Naive thymus-derived CD4-positive, alpha-beta T cell (primary cell): Measurements from ENCODE around the gene UGP2. TPM values are rescaled to one million over a fixed set of nuclear protein-coding genes. Genes with fewer than 3 reads are reported as not detected.

ENCODE experiments used
- ATAC-seq: fragments of 150-1000 bp; cut with Tn5 transposase; 2 replicates; pipeline ENCODE4 v1.10.0; 2021; ENCODE audit warnings: mild to moderate bottlenecking, moderate library complexity
- CTCF ChIA-PET: fragments of 350-600 bp; sonication (Branson Sonifier 250); formaldehyde crosslinking; loops from one replicate; lab custom pipeline; 2021; ENCODE audit warnings: antibody characterized with exemption; lab: Charles Lee
- POLR2A ChIA-PET: fragments of 350-600 bp; sonication (Branson Sonifier 250); formaldehyde crosslinking; loops from one replicate; lab custom pipeline; 2021; ENCODE audit warnings: antibody characterized with exemption, inconsistent platforms; lab: Charles Lee
- DNase-seq, 9 donors: peaks; one replicate each; pipeline versions ENCODE4 v3.0.0 to v3.0.0-alpha.2; 2020 to 2022; ENCODE audit warnings: mixed read lengths in 1 of 9
- H3K27ac ChIP-seq: one replicate; pipeline ENCODE4 v1.7.0; 2013; ENCODE audit warnings: mild to moderate bottlenecking, low read depth, low read length, moderate library complexity
- H3K27me3 ChIP-seq, 2 donors: one replicate each; pipeline ENCODE4 v1.7.0; 2013; ENCODE audit warnings: low read length in 2 of 2, mild to moderate bottlenecking in 2 of 2, moderate library complexity in 2 of 2; ENCODE audit not compliant: control insufficient read depth in 2 of 2, insufficient read depth in 2 of 2
- H3K36me3 ChIP-seq, 3 experiments: 1 replicate in 2 of 3; 2 replicates in 1 of 3; pipeline ENCODE4 v1.7.0; 2013; ENCODE audit warnings: low read length in 3 of 3, mild to moderate bottlenecking in 3 of 3, moderate library complexity in 1 of 3; ENCODE audit not compliant: insufficient read depth in 3 of 3, control insufficient read depth in 2 of 3
- H3K4me1 ChIP-seq, 2 donors: one replicate each; pipeline ENCODE4 v1.7.0; 2013; ENCODE audit warnings: low read length in 2 of 2, mild to moderate bottlenecking in 2 of 2, moderate library complexity in 1 of 2; ENCODE audit not compliant: control insufficient read depth in 2 of 2, insufficient read depth in 2 of 2
- H3K4me3 ChIP-seq: 2 replicates; pipeline ENCODE4 v1.7.0; 2013; ENCODE audit warnings: mild to moderate bottlenecking, low read length
- H3K9me3 ChIP-seq, 3 experiments: 1 replicate in 2 of 3; 2 replicates in 1 of 3; pipeline ENCODE4 v1.7.0; 2013; ENCODE audit warnings: low read length in 3 of 3; ENCODE audit not compliant: control insufficient read depth in 2 of 3
- H3K27ac Mint-ChIP-seq, 9 donors: one replicate each; pipeline ENCODE4 v1.8.0; 2020 to 2022; ENCODE audit warnings: mixed read lengths in 9 of 9, mild to moderate bottlenecking in 8 of 9, moderate library complexity in 5 of 9, inconsistent platforms in 2 of 9
- H3K27me3 Mint-ChIP-seq, 5 donors: one replicate each; pipeline ENCODE4 v1.8.0; 2021 to 2022; ENCODE audit warnings: mixed read lengths in 5 of 5, mild to moderate bottlenecking in 1 of 5
- H3K36me3 Mint-ChIP-seq, 5 donors: one replicate each; pipeline ENCODE4 v1.8.0; 2020 to 2022; ENCODE audit warnings: mixed read lengths in 5 of 5, mild to moderate bottlenecking in 3 of 5, inconsistent platforms in 1 of 5
- H3K4me1 Mint-ChIP-seq, 7 donors: one replicate each; pipeline ENCODE4 v1.8.0; 2020 to 2022; ENCODE audit warnings: mixed read lengths in 7 of 7, mild to moderate bottlenecking in 3 of 7, inconsistent platforms in 1 of 7
- H3K4me3 Mint-ChIP-seq, 10 donors: one replicate each; pipeline ENCODE4 v1.8.0; 2020 to 2022; ENCODE audit warnings: mild to moderate bottlenecking in 10 of 10, mixed read lengths in 10 of 10, moderate library complexity in 6 of 10, inconsistent platforms in 2 of 10
- H3K9me3 Mint-ChIP-seq, 11 donors: one replicate each; pipeline ENCODE4 v1.8.0; 2020 to 2022; ENCODE audit warnings: mixed read lengths in 11 of 11, mild to moderate bottlenecking in 4 of 11, inconsistent platforms in 1 of 11, moderate library complexity in 1 of 11
- intact Hi-C, 2 donors: fragments of 100-400 bp; cut with micrococcal nuclease; formaldehyde crosslinking; loops; one replicate each; pipeline ENCODE4 v1.15.1; 2023
- polyA plus RNA-seq, 2 donors: library from polyadenylated mRNA; unstranded; fragments of 300-500 nt; fragmentation: Illumina TruSeq; gene quantifications; one replicate each; pipeline ENCODE4 v1.2.3, GENCODE V29; 2021
- total RNA-seq, 6 experiments: library from RNA in 5 of 6; stranded (reverse) in 5 of 6; gene quantifications; 1 replicate in 5 of 6; 2 replicates in 1 of 6; pipeline ENCODE4 v1.2.3 and lab custom pipeline; 2021 to 2026

Gene UGP2
- total and polyA plus RNA-seq, 7 experiments from 2014 or later: 69.5 to 135 (median 101) TPM

DNA sequence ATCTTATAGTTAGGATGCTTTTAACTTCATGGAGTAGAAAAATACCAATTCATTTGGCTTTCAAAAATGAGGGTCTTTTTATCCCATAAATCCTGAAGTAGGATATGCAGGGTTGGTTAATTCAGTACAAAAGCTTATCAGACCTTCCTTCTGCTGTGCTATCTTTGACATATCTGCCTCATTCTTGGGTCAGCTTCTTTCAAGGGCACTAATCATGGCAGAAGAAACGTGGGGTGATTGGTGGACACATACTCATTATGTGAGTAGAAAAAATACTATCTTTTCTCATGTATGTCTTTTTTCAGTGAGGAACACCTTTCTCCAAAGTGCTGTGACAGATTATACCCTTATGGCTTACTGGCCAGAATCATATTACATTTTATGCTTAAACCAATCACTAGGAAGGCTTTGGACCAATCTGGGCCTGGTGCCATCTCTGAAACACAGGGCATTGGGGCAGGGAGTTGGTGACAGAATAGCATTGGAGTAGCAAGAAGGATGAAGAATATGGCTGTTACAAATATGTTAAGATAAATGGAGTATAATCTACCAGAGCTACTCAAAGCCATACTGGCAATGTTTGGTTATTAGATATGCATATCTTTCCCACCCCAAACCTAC lies 10.1 kb downstream of the UGP2 start:
- ChIA-PET POLR2A (interaction anchor here (1.1 to 11.3 kb wide), 2 partner anchors 10 to 17 kb away, joined by 3 to 120 read pairs; partner anchors contain the start of gene UGP2), CTCF (interaction anchor here (0.5 to 1.5 kb wide), 3 partner anchors 153 to 366 kb away, joined by 4 to 5 read pairs (median 4); no protein-coding TSS in a partner anchor)
- H3K4me3 ChIP-seq: no peak overlapping the region
- peak overlapping the region; percentile 39 for H3K27ac ChIP-seq
- H3K4me1 ChIP-seq: peaks cover 35 to 46% of the 10 kb centered on the region in 2 donors
- no peak for DNase-seq
- Mint-ChIP-seq H3K4me3 (peak overlapping the region in 1 of 10 donors; percentile 3), H3K4me1 (peaks cover 48 to 97% (median 91%) of the 10 kb centered on the region in 7 donors), H3K27me3 (no peaks in the 10 kb centered on the region), H3K27ac (peak overlapping the region in 8 of 9 donors; percentile 65 to 97 (median 92)), H3K36me3 (peaks cover 6 to 49% (median 20%) of the 10 kb centered on the region in 5 donors), H3K9me3 (peaks cover 0 to 7% (median 1%) of the 10 kb centered on the region in 11 donors)
- no peaks in the 10 kb centered on the region for H3K27me3 ChIP-seq
- intact Hi-C loops: loop anchor here in 1 of 2 donors (1.0 kb wide), 1 partner anchor 10 kb away; no protein-coding TSS in a partner anchor
- no peaks in the 10 kb centered on the region for H3K9me3 ChIP-seq
- ATAC-seq: no peak
- no peaks in the 10 kb centered on the region for H3K36me3 ChIP-seq

DNA sequence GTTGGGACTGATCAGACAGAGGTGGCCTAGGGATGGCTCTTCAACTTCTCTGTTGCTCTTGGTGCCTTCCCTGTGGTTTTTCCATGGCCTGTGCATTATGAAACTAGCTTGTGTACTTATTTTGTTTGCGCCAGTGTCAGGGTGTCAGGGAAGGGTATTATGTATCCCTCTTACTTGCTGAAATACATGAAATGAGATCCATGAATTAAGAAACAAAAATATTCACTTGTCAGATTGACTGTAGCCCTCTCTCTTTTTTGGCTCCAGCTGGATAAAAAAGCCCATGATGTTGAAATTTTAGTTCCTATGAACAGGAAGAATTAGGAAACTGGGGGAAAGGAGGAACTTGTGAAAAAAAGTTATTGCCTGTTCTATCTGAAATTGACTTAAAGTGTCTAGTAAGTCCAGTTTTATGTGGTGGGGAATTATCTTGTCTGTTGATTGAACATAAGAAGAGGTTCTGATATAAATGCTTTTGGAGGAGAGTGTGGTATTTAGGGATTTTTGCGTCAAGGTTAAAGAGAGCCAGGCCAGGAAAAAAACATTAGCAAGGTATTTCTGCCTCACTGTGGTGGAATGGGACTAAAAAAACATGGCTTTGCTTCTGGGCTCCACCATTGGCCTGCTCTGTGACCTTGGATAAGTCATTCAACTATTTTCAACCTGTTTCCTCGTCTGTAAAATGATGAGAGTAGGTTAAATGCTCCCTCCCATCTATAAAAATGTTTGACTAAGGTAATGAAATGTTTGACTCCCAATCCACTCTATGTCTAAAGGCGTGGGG lies 12.0 kb downstream of the UGP2 start:
- CTCF ChIA-PET: interaction anchor here (1.3 to 1.5 kb wide), 3 partner anchors 8 to 164 kb away, joined by 3 to 4 read pairs (median 3); no protein-coding TSS in a partner anchor
- peaks cover 0 to 9% (median 0%) of the 10 kb centered on the region in 3 experiments for H3K36me3 ChIP-seq
- peak overlapping the region in 7 of 10 donors; percentile 0 to 73 (median 43) for H3K4me3 Mint-ChIP-seq
- H3K4me1 Mint-ChIP-seq: peaks cover 45 to 90% (median 85%) of the 10 kb centered on the region in 7 donors
- DNase-seq: no peak
- no peaks in the 10 kb centered on the region for H3K27me3 Mint-ChIP-seq
- intact Hi-C loops: no loop called here
- ATAC-seq: no peak
- H3K4me1 ChIP-seq: peaks cover 37 to 48% of the 10 kb centered on the region in 2 donors
- no peaks in the 10 kb centered on the region for H3K9me3 ChIP-seq
- POLR2A ChIA-PET: interaction anchor here (11.3 kb wide), 1 partner anchor 12 kb away, joined by 120 read pairs; the partner anchor contains the start of gene UGP2
- H3K36me3 Mint-ChIP-seq: peaks cover 6 to 41% (median 20%) of the 10 kb centered on the region in 5 donors
- no peak overlapping the region for H3K4me3 ChIP-seq
- H3K27ac ChIP-seq: peak overlapping the region; percentile 81
- peak overlapping the region; percentile 85 to 97 (median 93) for H3K27ac Mint-ChIP-seq
- no peaks in the 10 kb centered on the region for H3K27me3 ChIP-seq
- H3K9me3 Mint-ChIP-seq: peaks cover 0 to 7% (median 0%) of the 10 kb centered on the region in 11 donors

DNA sequence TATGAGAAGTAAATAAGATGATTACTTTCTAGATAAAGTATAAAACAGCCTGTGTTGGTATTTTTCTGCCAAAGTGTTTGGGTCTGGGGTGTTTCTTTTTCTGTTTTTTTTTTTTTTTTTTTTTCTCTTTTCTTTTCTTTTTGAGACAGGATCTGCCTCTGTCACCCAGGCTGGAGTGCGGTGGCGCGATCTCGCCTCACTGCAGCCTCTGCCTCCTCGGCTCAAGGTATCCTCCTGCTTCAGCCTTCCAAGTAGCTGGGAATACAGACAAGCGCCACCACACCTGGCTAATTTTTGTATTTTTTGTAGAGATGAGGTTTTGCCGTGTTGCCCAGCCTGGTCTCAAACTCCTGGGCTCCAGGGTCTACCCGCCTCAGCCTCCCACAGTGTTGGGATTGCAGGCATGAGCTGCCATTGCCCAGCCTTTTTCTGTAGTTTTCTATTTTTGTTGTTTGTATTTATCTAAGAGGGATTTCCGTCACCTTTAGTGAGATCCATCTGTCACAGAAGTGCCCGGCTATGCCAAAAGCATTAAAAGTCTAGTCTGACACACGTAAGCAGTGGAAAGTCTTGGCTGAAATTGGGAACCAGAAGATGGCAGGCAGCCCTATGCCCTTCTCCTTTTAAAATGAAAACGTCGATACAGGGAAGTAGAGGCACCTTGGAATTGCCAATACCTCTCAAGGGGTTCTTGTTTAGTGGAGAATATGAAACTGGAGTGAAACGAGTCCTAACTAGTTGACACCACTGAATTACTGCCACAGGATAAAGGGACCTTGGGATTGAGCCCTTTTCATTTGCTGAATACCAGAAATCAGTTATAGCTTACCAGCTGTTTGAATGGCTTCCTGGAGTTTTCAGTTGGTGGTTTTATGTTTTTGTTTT lies 14.0 kb downstream of the UGP2 start:
- ATAC-seq: no peak
- CTCF ChIA-PET: interaction anchor here (1.0 to 1.3 kb wide), 4 partner anchors 9 to 164 kb away, joined by 3 to 5 read pairs (median 4); no protein-coding TSS in a partner anchor
- H3K4me1 Mint-ChIP-seq: peaks cover 36 to 76% (median 71%) of the 10 kb centered on the region in 7 donors
- Histone ChIP-seq H3K36me3 (peaks cover 0 to 13% (median 0%) of the 10 kb centered on the region in 3 experiments), H3K9me3 (no peaks in the 10 kb centered on the region), H3K27me3 (no peaks in the 10 kb centered on the region), H3K4me1 (peaks cover 27 to 36% of the 10 kb centered on the region in 2 donors), H3K27ac (peak overlapping the region; percentile 81), H3K4me3 (peak overlapping the region; percentile 28)
- peaks cover 6 to 45% (median 23%) of the 10 kb centered on the region in 5 donors for H3K36me3 Mint-ChIP-seq
- POLR2A ChIA-PET: interaction anchor here (11.3 kb wide), 1 partner anchor 14 kb away, joined by 120 read pairs; the partner anchor contains the start of gene UGP2
- peak overlapping the region; percentile 42 to 78 (median 73) for H3K4me3 Mint-ChIP-seq
- peaks cover 0 to 7% (median 0%) of the 10 kb centered on the region in 11 donors for H3K9me3 Mint-ChIP-seq
- no peaks in the 10 kb centered on the region for H3K27me3 Mint-ChIP-seq
- intact Hi-C loops: loop anchor here (1.0 to 5.0 kb wide), 6 partner anchors 15 to 1148 kb away; partner anchors contain the start of genes EHBP1 (in 1 of the 2), MDH1 (in 1 of the 2) and WDPCP (in 1 of the 2)
- peak in 1 of 9 donors; percentile 39 for DNase-seq
- H3K27ac Mint-ChIP-seq: peak overlapping the region; percentile 85 to 97 (median 93)

DNA sequence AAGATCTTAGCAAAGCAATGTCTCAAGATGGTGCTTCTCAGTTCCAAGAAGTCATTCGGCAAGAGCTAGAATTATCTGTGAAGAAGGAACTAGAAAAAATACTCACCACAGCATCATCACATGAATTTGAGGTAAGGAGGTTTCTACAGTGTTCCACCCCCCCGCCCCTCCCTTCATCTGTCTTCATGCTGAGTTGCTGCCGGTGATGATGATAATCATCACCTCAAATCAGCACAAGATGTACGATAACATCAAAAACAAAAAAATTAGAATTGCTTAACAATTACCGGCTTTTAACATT lies 14.6 kb downstream of the UGP2 start:
- POLR2A ChIA-PET: interaction anchor here (11.3 kb wide), 1 partner anchor 14 kb away, joined by 120 read pairs; the partner anchor contains the start of gene UGP2
- Histone ChIP-seq H3K27me3 (no peaks in the 10 kb centered on the region), H3K9me3 (no peaks in the 10 kb centered on the region), H3K4me1 (peaks cover 27 to 36% of the 10 kb centered on the region in 2 donors), H3K27ac (peak overlapping the region; percentile 81), H3K36me3 (peaks cover 0 to 13% (median 0%) of the 10 kb centered on the region in 3 experiments), H3K4me3 (peak overlapping the region; percentile 28)
- peaks cover 40 to 73% (median 71%) of the 10 kb centered on the region in 7 donors for H3K4me1 Mint-ChIP-seq
- ATAC-seq (peak; percentile 93), DNase-seq (peak in 7 of 9 donors; percentile 54 to 87 (median 78))
- H3K36me3 Mint-ChIP-seq: peaks cover 6 to 44% (median 21%) of the 10 kb centered on the region in 5 donors
- no peaks in the 10 kb centered on the region for H3K27me3 Mint-ChIP-seq
- peak overlapping the region; percentile 42 to 78 (median 73) for H3K4me3 Mint-ChIP-seq
- CTCF ChIA-PET: interaction anchor here (1.0 to 1.3 kb wide), 2 partner anchors 10 to 157 kb away, joined by 3 to 5 read pairs; no protein-coding TSS in a partner anchor
- intact Hi-C loops: loop anchor here (1.0 to 5.0 kb wide), 6 partner anchors 16 to 1149 kb away; partner anchors contain the start of genes EHBP1 (in 1 of the 2), MDH1 (in 1 of the 2) and WDPCP (in 1 of the 2)
- H3K27ac Mint-ChIP-seq: peak overlapping the region; percentile 85 to 97 (median 93)
- H3K9me3 Mint-ChIP-seq: peaks cover 0 to 7% (median 0%) of the 10 kb centered on the region in 11 donors

DNA sequence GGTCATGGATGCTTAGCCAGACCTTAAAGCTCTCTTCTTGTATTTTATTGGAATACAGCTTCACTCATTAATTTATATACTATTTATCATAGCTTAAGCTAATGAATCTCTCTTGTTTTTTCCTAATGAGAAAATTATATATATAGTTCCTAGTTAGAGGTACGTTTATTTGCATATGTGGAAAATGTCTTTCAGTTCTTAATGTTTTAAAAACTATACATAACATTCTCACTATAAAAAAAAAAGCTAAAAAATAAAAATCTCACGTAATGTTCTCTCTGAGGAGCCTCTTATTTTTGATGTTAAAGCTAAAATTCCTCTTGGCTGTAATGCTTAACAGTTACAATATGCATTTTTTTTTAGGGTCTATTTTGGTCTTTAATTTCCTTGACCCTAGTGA lies 16.6 kb downstream of the UGP2 start:
- ChIA-PET POLR2A (interaction anchor here (0.6 to 11.3 kb wide), 5 partner anchors 9 to 1384 kb away, joined by 3 to 120 read pairs (median 3); partner anchors contain the start of genes UGP2 and WDPCP), CTCF (interaction anchor here (0.6 to 7.3 kb wide), 7 partner anchors 13 to 167 kb away, joined by 3 to 92 read pairs (median 4); partner anchors contain the start of gene UGP2)
- DNase-seq: no peak
- no peak overlapping the region for H3K4me3 ChIP-seq
- no peaks in the 10 kb centered on the region for H3K27me3 ChIP-seq
- H3K36me3 ChIP-seq: peaks cover 0 to 22% (median 0%) of the 10 kb centered on the region in 3 experiments
- H3K9me3 ChIP-seq: no peaks in the 10 kb centered on the region
- Mint-ChIP-seq H3K4me3 (peak overlapping the region in 2 of 10 donors; percentile 10 to 12), H3K4me1 (peaks cover 33 to 63% (median 54%) of the 10 kb centered on the region in 7 donors), H3K36me3 (peaks cover 0 to 37% (median 21%) of the 10 kb centered on the region in 5 donors), H3K27me3 (no peaks in the 10 kb centered on the region), H3K27ac (peak overlapping the region in 8 of 9 donors; percentile 36 to 97 (median 87)), H3K9me3 (no peaks in the 10 kb centered on the region)
- no peak overlapping the region for H3K27ac ChIP-seq
- intact Hi-C loops: loop anchor here in 1 of 2 donors (5.0 kb wide), 3 partner anchors 164 to 1151 kb away; partner anchors contain the start of gene EHBP1
- ATAC-seq: no peak
- H3K4me1 ChIP-seq: peaks cover 22 to 31% of the 10 kb centered on the region in 2 donors
